GM23248 (cell line): ENCODE measurements around the gene CBFA2T3. TPM values are rescaled to one million over a fixed set of nuclear protein-coding genes. Genes with fewer than 3 reads are reported as not detected.

Experiments used
- DNase-seq: peaks from one replicate; pipeline ENCODE4 v3.0.0-alpha.2; 2015
- H2AFZ ChIP-seq: fragments of 200-600 bp; sonication (generic); 2 replicates; pipeline ENCODE4 v1.6.1; 2016; ENCODE audit warnings: antibody characterized with exemption
- H3F3A ChIP-seq: fragments of 200-600 bp; sonication (generic); 2 replicates; pipeline ENCODE4 v1.6.1; 2016; ENCODE audit warnings: mild to moderate bottlenecking, antibody characterized with exemption, mixed run types; ENCODE audit not compliant: insufficient read depth
- H3K27ac ChIP-seq: fragments of 200-600 bp; sonication (generic); 2 replicates; pipeline ENCODE4 v1.5.1; 2016; ENCODE audit warnings: mild to moderate bottlenecking
- H3K27me3 ChIP-seq: fragments of 200-600 bp; sonication (generic); replicated peaks from 2 replicates; pipeline ENCODE4 v1.6.1; 2016; ENCODE audit warnings: mild to moderate bottlenecking; ENCODE audit not compliant: insufficient read depth
- H3K36me3 ChIP-seq: fragments of 200-600 bp; sonication (generic); 2 replicates; pipeline ENCODE4 v1.6.1; 2016; ENCODE audit warnings: low read depth, mild to moderate bottlenecking
- H3K4me1 ChIP-seq: fragments of 200-600 bp; sonication (generic); 2 replicates; pipeline ENCODE4 v1.6.1; 2016; ENCODE audit warnings: mild to moderate bottlenecking; ENCODE audit not compliant: insufficient read depth
- H3K4me2 ChIP-seq: fragments of 200-600 bp; sonication (generic); one replicate; pipeline ENCODE4 v1.6.1; 2016; ENCODE audit warnings: mild to moderate bottlenecking; ENCODE audit not compliant: unreplicated experiment
- H3K4me3 ChIP-seq: fragments of 200-600 bp; sonication (generic); 2 replicates; pipeline ENCODE4 v1.5.1; 2016; ENCODE audit warnings: mild to moderate bottlenecking
- H3K79me2 ChIP-seq: fragments of 200-600 bp; sonication (generic); 2 replicates; pipeline ENCODE4 v1.6.1; 2016; ENCODE audit warnings: mild to moderate bottlenecking; ENCODE audit not compliant: insufficient read depth
- H3K9ac ChIP-seq: fragments of 200-600 bp; sonication (generic); 2 replicates; pipeline ENCODE4 v1.6.1; 2016; ENCODE audit warnings: mild to moderate bottlenecking
- H3K9me2 ChIP-seq: fragments of 200-600 bp; sonication (generic); 2 replicates; pipeline ENCODE4 v1.6.1; 2016; ENCODE audit warnings: mixed run types, mild to moderate bottlenecking, moderate library complexity; ENCODE audit not compliant: insufficient read depth
- H3K9me3 ChIP-seq: fragments of 200-600 bp; sonication (generic); one replicate; pipeline ENCODE4 v1.6.1; 2017; ENCODE audit warnings: low read depth
- H4K20me1 ChIP-seq: fragments of 200-600 bp; sonication (generic); 2 replicates; pipeline ENCODE4 v1.6.0; 2016; ENCODE audit not compliant: insufficient read depth
- EZH2 ChIP-seq: fragments of 200-600 bp; sonication (generic); IDR thresholded peaks from 2 replicates; pipeline ENCODE4 v1.6.1; 2018; ENCODE audit warnings: antibody characterized with exemption, mild to moderate bottlenecking; ENCODE audit not compliant: insufficient read depth, poor library complexity, severe bottlenecking
- EZH2phosphoT487 ChIP-seq: fragments of 200-600 bp; sonication (generic); IDR thresholded peaks from 2 replicates; pipeline ENCODE4 v1.6.1; 2018; ENCODE audit warnings: antibody characterized with exemption, moderate library complexity, mild to moderate bottlenecking, low read depth; ENCODE audit not compliant: insufficient read depth
- WGBS, 2 experiments: methylation state at CpG; one replicate each; pipeline ENCODE4 v1.1.6; 2015 to 2017; ENCODE audit warnings: low lambda C conversion rate in 2 of 2, low coverage in 1 of 2; ENCODE audit errors: missing lambda C conversion rate in 2 of 2; 5-methylcytosine and 5-hydroxymethylcytosine counted together
- in situ Hi-C: fragments of 300-500 bp; cut with MboI; formaldehyde crosslinking; loops from 2 replicates; pipeline ENCODE4 v1.15.0; 2020
- polyA plus RNA-seq: library from polyadenylated mRNA; unstranded; fragments of >200 nt; fragmentation: Nextera tagmentation; extraction: Ambion mirVana; gene quantifications from 2 replicates; pipeline ENCODE4 v1.2.1, GENCODE V29; 2016
- total RNA-seq: library from RNA; depleted of rRNA; stranded (reverse); fragments of >200 nt; shearing (Covaris generic); gene quantifications from 2 replicates; pipeline ENCODE4 v1.2.3, GENCODE V29; 2014

CBFA2T3 gene
- total and polyA plus RNA-seq, 2 experiments from 2014 or later: not detected

DNA sequence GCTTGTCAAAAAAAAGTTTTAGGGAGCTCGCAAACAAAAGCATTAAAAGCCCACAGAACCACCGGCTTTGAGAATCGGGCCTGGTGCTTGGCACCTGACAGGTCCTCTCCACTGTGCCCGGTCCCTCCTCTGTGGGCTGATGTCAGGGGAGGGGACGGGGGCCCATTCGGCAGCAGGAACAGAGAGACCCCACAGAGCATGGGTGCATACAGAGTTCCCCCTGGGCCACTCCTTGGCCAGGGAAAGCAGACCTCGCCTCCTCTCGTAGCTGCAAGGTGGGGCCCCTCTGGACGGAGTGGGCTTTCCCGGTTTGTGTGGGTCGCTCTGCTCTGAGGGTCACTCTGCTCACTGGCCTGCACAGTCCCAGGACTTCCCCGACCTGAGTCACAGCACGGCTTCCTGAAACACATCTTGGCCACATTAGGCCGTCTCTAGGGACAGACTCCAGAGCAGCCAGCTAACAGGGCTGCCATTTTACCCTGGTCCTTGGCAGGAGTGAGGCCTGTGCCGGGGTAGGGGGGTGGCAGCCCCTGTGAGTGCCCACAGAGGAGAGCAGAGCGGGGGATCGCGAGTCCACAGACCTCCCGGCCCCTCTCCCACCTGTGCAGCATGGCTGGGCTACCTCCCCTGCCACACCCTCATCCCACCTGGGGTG, 11.1 kb downstream of the CBFA2T3 start:
- Histone ChIP-seq H3K9ac (no peak overlapping the region), H2AFZ (no peak overlapping the region), H3K36me3 (no peaks in the 10 kb centered on the region), H3K4me3 (no peak overlapping the region), H3F3A (no peaks in the 10 kb centered on the region), H3K4me1 (no peaks in the 10 kb centered on the region), H3K79me2 (no peaks in the 10 kb centered on the region), H3K9me3 (no peaks in the 10 kb centered on the region), H3K27me3 (peaks cover 24% of the 10 kb centered on the region; the same call in 1 of the 2 replicates), H3K9me2 (no peaks in the 10 kb centered on the region), H3K27ac (no peak overlapping the region), H4K20me1 (no peaks in the 10 kb centered on the region), H3K4me2 (no peak overlapping the region)
- DNase-seq: no peak
- WGBS, 2 experiments: 63 to 66% methylated on average over 19 of the region's 19 CpGs
- TF ChIP-seq EZH2phosphoT487 (no peak), EZH2 (no peak)
- in situ Hi-C loops: no loop called here

DNA sequence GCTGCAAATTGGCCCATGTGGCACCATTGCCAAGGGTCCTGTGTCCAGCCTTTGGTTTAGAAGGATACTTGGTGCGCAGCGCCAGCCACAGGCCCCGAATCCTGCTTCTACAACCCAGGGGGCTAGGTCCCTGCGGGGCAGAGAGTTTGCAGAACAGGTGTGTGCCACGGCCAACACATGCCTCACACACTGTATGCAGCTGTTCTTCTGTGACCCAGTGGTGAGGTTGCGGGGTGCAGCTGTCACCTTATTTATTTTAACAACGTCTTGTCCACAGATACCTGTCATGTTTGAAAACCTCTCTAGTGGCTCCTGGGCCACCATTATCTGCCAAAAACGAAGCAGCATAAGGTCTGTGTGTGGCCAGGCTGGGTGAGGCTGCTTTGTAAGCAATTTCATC, 11.6 kb downstream of the CBFA2T3 start:
- Histone ChIP-seq H3K9me3 (no peaks in the 10 kb centered on the region), H3K4me1 (no peaks in the 10 kb centered on the region), H3K4me3 (no peak overlapping the region), H3K9ac (no peak overlapping the region), H3K79me2 (no peaks in the 10 kb centered on the region), H3F3A (no peaks in the 10 kb centered on the region), H2AFZ (no peak overlapping the region), H3K4me2 (no peak overlapping the region), H3K27me3 (peaks cover 26% of the 10 kb centered on the region), H4K20me1 (no peaks in the 10 kb centered on the region), H3K36me3 (no peaks in the 10 kb centered on the region), H3K9me2 (no peaks in the 10 kb centered on the region), H3K27ac (no peak overlapping the region)
- in situ Hi-C loops: no loop called here
- no peak for TF ChIP-seq EZH2
- TF ChIP-seq EZH2phosphoT487: no peak
- no peak for DNase-seq
- WGBS, 2 experiments: 48 to 52% methylated on average over 8 of the region's 8 CpGs

DNA sequence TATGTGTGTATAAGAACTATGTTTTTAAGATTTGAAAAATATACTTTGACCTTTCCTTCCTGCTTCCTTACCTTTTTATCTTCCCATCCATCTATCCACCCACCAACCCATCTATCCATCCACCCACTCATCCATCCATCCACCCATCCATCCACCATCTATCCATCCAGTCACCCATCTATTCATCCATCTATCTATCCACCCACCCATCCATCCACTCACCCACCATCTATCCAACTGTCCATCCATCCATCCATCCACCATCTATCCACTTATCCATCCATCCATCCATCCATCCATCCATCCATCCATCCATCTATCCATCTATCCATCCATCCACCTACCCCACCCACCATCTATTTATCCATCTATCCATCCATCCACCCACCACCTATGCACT, 12.4 kb downstream of the CBFA2T3 start:
- Histone ChIP-seq H3K9me3 (no peaks in the 10 kb centered on the region), H3K4me3 (no peak overlapping the region), H3K4me2 (no peak overlapping the region), H2AFZ (no peak overlapping the region), H4K20me1 (no peaks in the 10 kb centered on the region), H3K9me2 (no peaks in the 10 kb centered on the region), H3K4me1 (no peaks in the 10 kb centered on the region), H3K9ac (no peak overlapping the region), H3K27ac (no peak overlapping the region), H3K36me3 (no peaks in the 10 kb centered on the region), H3K79me2 (no peaks in the 10 kb centered on the region), H3K27me3 (peaks cover 24% of the 10 kb centered on the region), H3F3A (no peaks in the 10 kb centered on the region)
- in situ Hi-C loops: no loop called here
- TF ChIP-seq EZH2 (no peak), EZH2phosphoT487 (no peak)
- DNase-seq: no peak

DNA sequence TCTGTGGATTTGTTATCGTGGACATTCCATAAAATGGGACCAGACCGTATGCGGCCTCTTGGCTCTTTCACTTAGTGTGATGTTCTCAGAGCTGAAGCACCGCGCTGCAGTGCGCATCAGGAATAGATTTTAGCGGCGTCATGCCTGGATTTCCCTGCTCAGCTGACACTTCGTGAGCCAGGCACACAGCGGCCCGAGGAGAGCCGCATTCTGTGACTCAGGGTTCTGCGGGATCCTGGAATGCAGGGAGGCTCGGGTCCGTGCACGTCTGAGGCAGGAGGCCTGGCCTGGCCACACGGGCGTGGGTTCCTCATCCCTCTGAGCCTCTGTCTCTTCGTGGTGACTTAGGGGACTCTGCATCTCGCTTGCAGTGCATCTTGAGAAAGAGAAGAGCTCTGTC, 13.4 kb downstream of the CBFA2T3 start:
- no peaks in the 10 kb centered on the region for H4K20me1 ChIP-seq
- H3K36me3 ChIP-seq: no peaks in the 10 kb centered on the region
- H3K9me2 ChIP-seq: no peaks in the 10 kb centered on the region
- WGBS, 2 experiments: 69 to 80% methylated on average over 11 to 19 of the region's 20 CpGs
- H3K4me1 ChIP-seq: no peaks in the 10 kb centered on the region
- TF ChIP-seq EZH2: no peak
- no peak for TF ChIP-seq EZH2phosphoT487
- in situ Hi-C loops: no loop called here
- peaks cover 18% of the 10 kb centered on the region for H3K27me3 ChIP-seq
- no peak overlapping the region for H2AFZ ChIP-seq
- H3K4me3 ChIP-seq: no peak overlapping the region
- H3K4me2 ChIP-seq: no peak overlapping the region
- H3F3A ChIP-seq: no peaks in the 10 kb centered on the region
- H3K27ac ChIP-seq: no peak overlapping the region
- no peak overlapping the region for H3K9ac ChIP-seq
- no peak for DNase-seq
- H3K9me3 ChIP-seq: no peaks in the 10 kb centered on the region
- no peaks in the 10 kb centered on the region for H3K79me2 ChIP-seq
